HAP-1 (cell line): Measurements from ENCODE around the gene SDHA.
A peak's percentile ranks its signal among the peaks of the same experiment; 100 is the strongest.
"Not testable (repeated sequence)": the region's sequence is repeated elsewhere in the genome, so short reads cannot be mapped to it uniquely, and the experiment has no call there.

ENCODE experiments used
- DNase-seq, 2 experiments: peaks; one replicate each; pipeline ENCODE4 v3.0.0-alpha.2; 2016 to 2020; ENCODE audit warnings: low spot score in 2 of 2
- H3K27me3 ChIP-seq: fragments of 250-450 bp; sonication (Bioruptor Pico); 2 replicates; pipeline ENCODE4 v1.5.1; 2020; ENCODE audit warnings: low read depth, mild to moderate bottlenecking, moderate library complexity
- H3K36me3 ChIP-seq: fragments of 250-450 bp; sonication (Bioruptor Pico); replicated peaks from 2 replicates; pipeline ENCODE4 v1.5.1; 2020; ENCODE audit warnings: mild to moderate bottlenecking
- H3K4me1 ChIP-seq: fragments of 250-450 bp; sonication (Bioruptor Pico); 2 replicates; pipeline ENCODE4 v1.5.1; 2020; ENCODE audit warnings: mild to moderate bottlenecking
- H3K4me3 ChIP-seq: fragments of 250-450 bp; sonication (Bioruptor Pico); 2 replicates; pipeline ENCODE4 v1.5.1; 2020; ENCODE audit warnings: mild to moderate bottlenecking, moderate library complexity
- H3K9me3 ChIP-seq: fragments of 250-450 bp; sonication (Bioruptor Pico); 2 replicates; pipeline ENCODE4 v1.5.1; 2020; ENCODE audit warnings: mild to moderate bottlenecking, moderate library complexity
- in situ Hi-C: fragments of 300-500 bp; cut with MboI; formaldehyde crosslinking; loops from 3 replicates; pipeline ENCODE4 v1.14.3; 2020; ENCODE audit warnings: low sequenced_read_pairs, inconsistent platforms, mixed read lengths

SDHA gene

GRCh38 chr5:217494-218456 is at the start of gene SDHA, which contains the start of gene CCDC127:
SDHA (plus strand) TSS chr5:218320; CDS start chr5:218356, 36 bp downstream.
CCDC127 (minus strand) TSS chr5:218153; CDS start chr5:216849, 1,304 bp downstream.
- in situ Hi-C loops, H3K36me3 ChIP-seq, H3K27me3 ChIP-seq, H3K9me3 ChIP-seq: not testable (repeated sequence)
- DNase-seq: peak; percentile 90 to 98
- H3K4me3 ChIP-seq: peak within 1 kb of the TSS; percentile 90
- peaks cover 11% of the 10 kb centered on the region for H3K4me1 ChIP-seq

GRCh38 chr5:169071-169727 is 48.9 kb upstream of the SDHA start:
- in situ Hi-C loops: no loop called here
- H3K36me3 ChIP-seq: no peaks in the 10 kb centered on the region
- H3K9me3 ChIP-seq: no peaks in the 10 kb centered on the region
- no peak overlapping the region for H3K4me3 ChIP-seq
- no peaks in the 10 kb centered on the region for H3K4me1 ChIP-seq
- DNase-seq: no peak
- H3K27me3 ChIP-seq: no peaks in the 10 kb centered on the region

GRCh38 chr5:169728-170094 is 48.4 kb upstream of the SDHA start:
- no peak for DNase-seq
- in situ Hi-C loops: no loop called here
- Histone ChIP-seq H3K27me3 (no peaks in the 10 kb centered on the region), H3K4me3 (no peak overlapping the region), H3K4me1 (no peaks in the 10 kb centered on the region), H3K9me3 (no peaks in the 10 kb centered on the region), H3K36me3 (no peaks in the 10 kb centered on the region)

GRCh38 chr5:170971-171800 is 46.9 kb upstream of the SDHA start:
- Histone ChIP-seq H3K4me3 (no peak overlapping the region), H3K27me3 (no peaks in the 10 kb centered on the region), H3K4me1 (no peaks in the 10 kb centered on the region), H3K9me3 (no peaks in the 10 kb centered on the region), H3K36me3 (no peaks in the 10 kb centered on the region)
- DNase-seq: no peak
- in situ Hi-C loops: no loop called here

- Histone ChIP-seq H3K4me3 (no peak overlapping the region), H3K9me3 (no peaks in the 10 kb centered on the region), H3K4me1 (no peaks in the 10 kb centered on the region), H3K27me3 (no peaks in the 10 kb centered on the region), H3K36me3 (no peaks in the 10 kb centered on the region)
- in situ Hi-C loops: no loop called here
- DNase-seq: no peak
Observed at GRCh38 chr5:171801-172331, 46.3 kb upstream of the SDHA start.

GRCh38 chr5:172421-172820 is 45.7 kb upstream of the SDHA start:
- in situ Hi-C loops: no loop called here
- H3K27me3 ChIP-seq: no peaks in the 10 kb centered on the region
- no peaks in the 10 kb centered on the region for H3K4me1 ChIP-seq
- H3K36me3 ChIP-seq: no peaks in the 10 kb centered on the region
- no peak overlapping the region for H3K4me3 ChIP-seq
- no peaks in the 10 kb centered on the region for H3K9me3 ChIP-seq
- DNase-seq: no peak

GRCh38 chr5:172841-173251 is 45.3 kb upstream of the SDHA start:
- Histone ChIP-seq H3K4me1 (no peaks in the 10 kb centered on the region), H3K4me3 (no peak overlapping the region), H3K36me3 (no peaks in the 10 kb centered on the region), H3K27me3 (no peaks in the 10 kb centered on the region), H3K9me3 (no peaks in the 10 kb centered on the region)
- DNase-seq: no peak
- in situ Hi-C loops: no loop called here

- DNase-seq: no peak
- Histone ChIP-seq H3K27me3 (no peaks in the 10 kb centered on the region), H3K36me3 (no peaks in the 10 kb centered on the region), H3K9me3 (no peaks in the 10 kb centered on the region), H3K4me1 (no peaks in the 10 kb centered on the region), H3K4me3 (no peak overlapping the region)
- in situ Hi-C loops: no loop called here
Observed at GRCh38 chr5:173392-174290, 44.5 kb upstream of the SDHA start.

- no peak overlapping the region for H3K4me3 ChIP-seq
- H3K4me1 ChIP-seq: no peaks in the 10 kb centered on the region
- no peaks in the 10 kb centered on the region for H3K36me3 ChIP-seq
- no peak for DNase-seq
- H3K9me3 ChIP-seq: no peaks in the 10 kb centered on the region
- in situ Hi-C loops: no loop called here
- H3K27me3 ChIP-seq: no peaks in the 10 kb centered on the region
Observed at GRCh38 chr5:174291-174600, 43.9 kb upstream of the SDHA start.

- Histone ChIP-seq H3K4me1 (no peaks in the 10 kb centered on the region), H3K27me3 (no peaks in the 10 kb centered on the region), H3K9me3 (no peaks in the 10 kb centered on the region), H3K36me3 (no peaks in the 10 kb centered on the region), H3K4me3 (no peak overlapping the region)
- DNase-seq: no peak
- in situ Hi-C loops: no loop called here
Observed at GRCh38 chr5:174876-175465, 43.1 kb upstream of the SDHA start.

- Histone ChIP-seq H3K27me3 (no peaks in the 10 kb centered on the region), H3K4me3 (no peak overlapping the region), H3K4me1 (no peaks in the 10 kb centered on the region), H3K9me3 (no peaks in the 10 kb centered on the region), H3K36me3 (no peaks in the 10 kb centered on the region)
- in situ Hi-C loops: no loop called here
- no peak for DNase-seq
Observed at GRCh38 chr5:176296-176823, 41.8 kb upstream of the SDHA start.

GRCh38 chr5:178110-178509 is 40.0 kb upstream of the SDHA start:
- DNase-seq: no peak
- Histone ChIP-seq H3K36me3 (no peaks in the 10 kb centered on the region), H3K4me3 (no peak overlapping the region), H3K4me1 (no peaks in the 10 kb centered on the region), H3K9me3 (no peaks in the 10 kb centered on the region), H3K27me3 (no peaks in the 10 kb centered on the region)
- in situ Hi-C loops: no loop called here
